PC-3 (cell line): ENCODE data around the gene ITIH3.

Experiments
- CTCF ChIP-seq: fragments of 300-600 bp; sonication (generic); conservative IDR thresholded peaks from 2 replicates; pipeline ENCODE4 v1.5.1; 2017; ENCODE audit warnings: antibody characterized with exemption, low read depth, mild to moderate bottlenecking, low read length
- EZH2 ChIP-seq: fragments of 300-600 bp; sonication (generic); IDR thresholded peaks from one replicate; pipeline ENCODE4 v1.6.1; 2017; ENCODE audit warnings: antibody characterized with exemption, mild to moderate bottlenecking, low read length; ENCODE audit not compliant: unreplicated experiment

GRCh38 chr3:52771334-52771681 lies 23.3 kb upstream of the ITIH3 start:
- TF ChIP-seq CTCF = no peak
- TF ChIP-seq EZH2 = no peak
